K562 (cell line): ENCODE results near the gene NPR2. TPM values are rescaled to one million over a fixed set of nuclear protein-coding genes. Genes with fewer than 3 reads are reported as not detected.

Experiments
- E2F6 ChIP-seq, 2 experiments: IDR thresholded peaks; 2 replicates each; pipeline ENCODE4 v1.6.1; 2011; ENCODE audit warnings: borderline replicate concordance in 1 of 2, control low read depth in 1 of 2, low read depth in 1 of 2, low read length in 1 of 2, mild to moderate bottlenecking in 1 of 2, mixed read lengths in 1 of 2, moderate library complexity in 1 of 2; ENCODE audit not compliant: insufficient read depth in 1 of 2, insufficient read length in 1 of 2, poor library complexity in 1 of 2, severe bottlenecking in 1 of 2; ENCODE audit errors: extremely low read depth in 1 of 2
- MBD2 ChIP-seq: sonication (generic); IDR thresholded peaks from 2 replicates; pipeline ENCODE4 v1.6.1; 2016; ENCODE audit warnings: low read depth, borderline replicate concordance
- NFYB ChIP-seq: IDR thresholded peaks from 2 replicates; pipeline ENCODE4 v1.6.1; 2011; ENCODE audit warnings: mild to moderate bottlenecking, moderate library complexity; ENCODE audit not compliant: insufficient read length; ENCODE audit errors: extremely low read depth
- NR2C2 ChIP-seq, 2 experiments: fragments of 200-800 bp in 1 of 2; sonication (Bioruptor generic) in 1 of 2; sonication (generic) in 1 of 2; formaldehyde crosslinking in 1 of 2; IDR thresholded peaks; 2 replicates each; pipeline versions ENCODE4 v1.6.1 to v1.8.0; 2016 to 2022; ENCODE audit warnings: mild to moderate bottlenecking in 1 of 2, missing compliant biosample characterization in 1 of 2, missing genetic modification characterization in 1 of 2, missing genetic modification reagents in 1 of 2
- OTX1 ChIP-seq: fragments of 450-650 bp; formaldehyde crosslinking; IDR thresholded peaks from 2 replicates; pipeline ENCODE4 v1.4.0; 2022; ENCODE audit warnings: mild to moderate bottlenecking
- POLR3A ChIP-seq: IDR thresholded peaks from 2 replicates; pipeline ENCODE4 v1.6.1; 2011; ENCODE audit warnings: borderline replicate concordance, mild to moderate bottlenecking, moderate library complexity; ENCODE audit not compliant: insufficient read length, insufficient read depth; ENCODE audit errors: extremely low read depth
- RBM22 ChIP-seq: fragments of 200-400 bp; formaldehyde crosslinking; IDR thresholded peaks from 2 replicates; pipeline ENCODE4 v1.6.1; 2018; ENCODE audit warnings: low read length, low read depth; ENCODE audit not compliant: poor library complexity, severe bottlenecking
- ZNF133 ChIP-seq: fragments of 250-450 bp; sonication (Bioruptor Pico); IDR thresholded peaks from 2 replicates; pipeline ENCODE4 v1.4.0; 2020; ENCODE audit warnings: mild to moderate bottlenecking
- ZNF274 ChIP-seq: IDR thresholded peaks from 2 replicates; pipeline ENCODE4 v1.6.1; 2011; ENCODE audit warnings: low read depth, mild to moderate bottlenecking, low read length, moderate library complexity, borderline replicate concordance
- ZNF407 ChIP-seq: fragments of 450-650 bp; IDR thresholded peaks from 2 replicates; pipeline ENCODE4 v1.6.1; 2016; ENCODE audit warnings: low read depth
- polyA plus RNA-seq, 8 experiments: library from polyadenylated mRNA; depleted of rRNA in 4 of 8; stranded (reverse) in 5 of 8; unstranded in 3 of 8; fragments of >200 nt; fragmentation: Nextera tagmentation in 2 of 8; fragmentation: Illumina TruSeq in 1 of 8; extraction: Ambion mirVana in 2 of 8; extraction: Trizol in 1 of 8; gene quantifications; 2 replicates each; pipeline versions ENCODE4 v1.2.1 to v1.2.3, GENCODE V29; 2011 to 2014; ENCODE audit warnings: inconsistent platforms in 1 of 8, missing spikeins in 1 of 8
- total RNA-seq, 7 experiments: library from RNA; depleted of rRNA in 6 of 7; stranded (reverse); fragments of >200 nt in 6 of 7; fragmentation: Illumina TruSeq in 2 of 7; extraction: Trizol in 2 of 7; gene quantifications; 2 replicates each; pipeline versions ENCODE4 v1.2.1 to v1.2.3, GENCODE V29; 2011 to 2021; ENCODE audit warnings: low replicate concordance in 1 of 7

The NPR2 gene
- total and polyA plus RNA-seq, 9 of the 15 experiments (the other 6 are each of a cell fraction or from before 2014, with no cell fraction given) = 2.4 to 12.9 (median 6.0) TPM

- TF ChIP-seq ZNF407 = no peak
- no peak for TF ChIP-seq NFYB
- TF ChIP-seq RBM22 = no peak
- TF ChIP-seq E2F6 (IDR thresholded peaks at IDR 0.05; ENCODE audit: borderline replicate concordance in 1 of 2, extremely low read depth in 1 of 2, insufficient read depth in 1 of 2, insufficient read length in 1 of 2, low read depth in 1 of 2, low read length in 1 of 2, poor library complexity in 1 of 2, severe bottlenecking in 1 of 2) = no peak
- TF ChIP-seq ZNF274 = no peak
- no peak for TF ChIP-seq OTX1 (CRISPR knock-in tag)
- no peak for TF ChIP-seq MBD2
- no peak for TF ChIP-seq POLR3A
- TF ChIP-seq NR2C2 (CRISPR knock-in tag; IDR thresholded peaks at IDR 0.05) = no peak
- no peak for TF ChIP-seq NR2C2 (tag; IDR thresholded peaks at IDR 0.05)
- TF ChIP-seq ZNF133 (CRISPR knock-in tag) = no peak
Measured at GRCh38 chr9:35808433-35808832, 17.0 kb downstream of the NPR2 start (continued).
